NCI-H1436 (cell line): Measurements from ENCODE around the gene RAVER2.

Source experiments
- DNase-seq: peaks from one replicate; lab custom pipeline; 2025; lab: John Stamatoyannopoulos, UW

The RAVER2 gene

GRCh38 chr1:64846573-64847430, 101.9 kb downstream of the RAVER2 start:
- no peak for DNase-seq

- no peak for DNase-seq
These were observed 102.8 kb downstream of the RAVER2 start for GRCh38 chr1:64847666-64848065.

- no peak for DNase-seq
These were observed 103.3 kb downstream of the RAVER2 start for GRCh38 chr1:64848136-64848535.

GRCh38 chr1:64848803-64849202, 103.9 kb downstream of the RAVER2 start:
- no peak for DNase-seq

GRCh38 chr1:64849942-64850341, 105.1 kb downstream of the RAVER2 start:
- no peak for DNase-seq

GRCh38 chr1:64850846-64851245, 106.0 kb downstream of the RAVER2 start:
- no peak for DNase-seq

- DNase-seq: no peak
These were observed 106.8 kb downstream of the RAVER2 start for GRCh38 chr1:64851664-64852063.

GRCh38 chr1:64854674-64855073, 109.8 kb downstream of the RAVER2 start:
- DNase-seq: no peak

- no peak for DNase-seq
These were observed 110.7 kb downstream of the RAVER2 start for GRCh38 chr1:64855557-64855956.

GRCh38 chr1:64856553-64856952, 111.7 kb downstream of the RAVER2 start:
- DNase-seq: no peak

GRCh38 chr1:64857347-64857746, 112.5 kb downstream of the RAVER2 start:
- no peak for DNase-seq

- DNase-seq: no peak
These were observed 116.7 kb downstream of the RAVER2 start for GRCh38 chr1:64861611-64862010.

GRCh38 chr1:64864018-64864940, 119.4 kb downstream of the RAVER2 start:
- no peak for DNase-seq

- no peak for DNase-seq
These were observed 120.4 kb downstream of the RAVER2 start for GRCh38 chr1:64865105-64865757.

GRCh38 chr1:64866689-64867088, 121.8 kb downstream of the RAVER2 start:
- DNase-seq: no peak

- no peak for DNase-seq
These were observed 122.4 kb downstream of the RAVER2 start for GRCh38 chr1:64867266-64867665.

GRCh38 chr1:64871256-64871655, 126.4 kb downstream of the RAVER2 start:
- no peak for DNase-seq

- DNase-seq: no peak
These were observed 127.2 kb downstream of the RAVER2 start for GRCh38 chr1:64872067-64872466.

- DNase-seq: no peak
These were observed 128.7 kb downstream of the RAVER2 start for GRCh38 chr1:64873576-64873975.

GRCh38 chr1:64874666-64875065, 129.8 kb downstream of the RAVER2 start:
- no peak for DNase-seq

GRCh38 chr1:64875101-64875500, 130.2 kb downstream of the RAVER2 start:
- DNase-seq: no peak

GRCh38 chr1:64875606-64876005, 130.7 kb downstream of the RAVER2 start:
- no peak for DNase-seq
